GM19467 (cell line): ENCODE results near the gene TMEM61.

ENCODE experiments used
- ATAC-seq: cut with Tn5 transposase; IDR thresholded peaks from one replicate; pipeline ENCODE4 v1.9.1; 2021; ENCODE audit warnings: mild to moderate bottlenecking, moderate library complexity; ENCODE audit not compliant: unreplicated experiment

TMEM61 gene

DNA sequence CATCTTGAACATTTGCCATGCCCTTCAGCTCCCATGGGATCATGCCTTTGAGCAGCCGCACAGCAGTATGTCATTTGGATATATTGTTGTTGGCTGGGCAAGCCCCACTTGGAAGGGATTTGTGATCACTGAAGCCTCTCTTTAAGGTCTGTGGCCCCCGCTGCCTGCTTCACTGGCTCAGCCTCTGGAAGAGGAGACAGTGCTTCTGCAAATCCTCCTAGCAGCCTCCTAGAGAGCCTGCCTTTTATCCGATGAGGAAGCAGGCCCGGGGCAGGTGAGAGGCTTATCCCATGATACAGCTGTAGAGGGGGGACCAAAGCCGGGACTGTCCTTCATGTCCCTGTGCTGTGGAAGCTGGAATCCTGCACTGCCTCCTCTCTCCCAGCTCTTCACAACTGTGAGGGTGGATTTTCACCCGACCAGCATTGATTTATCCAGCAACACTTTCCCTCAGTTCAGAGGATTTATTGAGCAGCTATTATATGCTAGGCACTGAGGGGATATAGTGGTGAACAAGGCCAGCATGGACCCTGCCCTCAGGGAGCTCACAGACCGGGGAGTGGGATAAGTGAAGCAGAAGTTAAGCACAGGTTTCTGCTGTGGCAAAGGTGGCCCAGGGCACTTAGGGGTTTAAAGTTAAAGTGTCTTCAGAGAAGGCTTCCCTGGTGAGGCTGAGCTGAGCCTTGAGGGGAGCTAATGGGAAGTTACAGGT lies 3.9 kb downstream of the TMEM61 start:
- no peak for ATAC-seq

DNA sequence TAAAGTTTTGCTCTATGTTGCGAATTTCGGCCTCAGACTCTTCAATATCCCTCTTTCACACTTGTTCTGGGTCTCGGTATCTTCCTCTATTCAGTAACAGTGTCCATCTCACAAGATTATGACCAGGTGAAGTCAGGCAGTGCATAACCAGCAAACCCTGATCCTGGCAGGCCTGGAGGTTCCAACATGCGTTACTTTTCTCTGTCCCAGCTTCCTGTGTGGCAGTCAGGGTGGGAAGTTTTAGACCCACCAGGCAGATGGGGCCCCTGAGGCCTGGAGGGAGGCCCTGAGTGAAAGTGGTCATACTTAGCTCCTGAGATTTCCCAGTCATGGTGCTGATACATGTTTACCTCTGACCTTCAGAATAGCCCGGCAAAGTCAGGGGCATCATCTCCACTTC lies 5.1 kb downstream of the TMEM61 start:
- no peak for ATAC-seq

DNA sequence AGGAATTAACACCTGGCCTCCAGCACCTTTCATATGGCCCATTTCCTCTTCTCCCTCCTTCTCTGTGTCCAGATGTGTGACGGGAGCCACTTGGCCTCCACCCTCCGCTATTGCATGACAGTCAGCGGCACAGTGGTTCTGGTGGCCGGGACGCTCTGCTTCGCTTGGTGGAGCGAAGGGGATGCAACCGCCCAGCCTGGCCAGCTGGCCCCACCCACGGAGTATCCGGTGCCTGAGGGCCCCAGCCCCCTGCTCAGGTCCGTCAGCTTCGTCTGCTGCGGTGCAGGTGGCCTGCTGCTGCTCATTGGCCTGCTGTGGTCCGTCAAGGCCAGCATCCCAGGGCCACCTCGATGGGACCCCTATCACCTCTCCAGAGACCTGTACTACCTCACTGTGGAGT lies 5.6 kb downstream of the TMEM61 start:
- no peak for ATAC-seq

DNA sequence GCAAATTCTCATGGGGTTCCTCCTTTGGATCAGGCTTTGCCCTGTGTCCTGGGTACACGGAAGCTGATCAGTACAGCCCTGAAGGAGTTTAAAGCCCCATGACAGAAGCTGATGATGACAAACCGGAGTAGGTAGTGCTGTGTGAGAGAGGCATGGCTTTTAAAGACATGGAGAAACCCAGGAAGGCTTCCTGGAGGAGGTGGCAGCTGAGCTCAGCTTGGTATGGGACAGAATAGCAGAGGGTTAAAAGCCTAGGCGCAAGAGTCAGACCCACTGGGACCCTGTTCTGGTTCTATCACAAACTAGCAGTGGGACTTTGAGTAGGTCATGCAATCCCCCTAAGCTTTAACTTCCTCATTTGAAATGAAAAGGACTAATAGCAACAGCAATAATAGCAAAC lies 6.1 kb downstream of the TMEM61 start:
- ATAC-seq = no peak

DNA sequence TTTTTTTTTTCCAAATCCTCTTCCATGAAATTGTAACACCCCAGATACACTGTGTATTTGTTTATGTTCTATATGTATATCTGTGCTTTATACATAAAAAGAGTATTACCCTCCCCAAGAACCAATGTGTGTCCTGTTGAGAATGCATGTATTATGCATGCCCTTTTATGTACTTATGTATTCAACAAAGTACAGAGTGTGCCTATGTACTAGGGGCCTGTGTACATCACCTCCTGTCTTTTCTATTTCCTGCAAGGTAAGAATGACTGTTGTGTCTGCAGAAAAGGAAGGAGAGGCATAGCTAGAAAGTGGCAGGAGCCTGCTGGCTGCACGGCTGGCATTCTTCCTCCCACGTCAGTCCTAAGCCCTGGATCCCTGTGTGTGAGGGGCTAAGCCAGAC lies 7.0 kb downstream of the TMEM61 start:
- no peak for ATAC-seq

DNA sequence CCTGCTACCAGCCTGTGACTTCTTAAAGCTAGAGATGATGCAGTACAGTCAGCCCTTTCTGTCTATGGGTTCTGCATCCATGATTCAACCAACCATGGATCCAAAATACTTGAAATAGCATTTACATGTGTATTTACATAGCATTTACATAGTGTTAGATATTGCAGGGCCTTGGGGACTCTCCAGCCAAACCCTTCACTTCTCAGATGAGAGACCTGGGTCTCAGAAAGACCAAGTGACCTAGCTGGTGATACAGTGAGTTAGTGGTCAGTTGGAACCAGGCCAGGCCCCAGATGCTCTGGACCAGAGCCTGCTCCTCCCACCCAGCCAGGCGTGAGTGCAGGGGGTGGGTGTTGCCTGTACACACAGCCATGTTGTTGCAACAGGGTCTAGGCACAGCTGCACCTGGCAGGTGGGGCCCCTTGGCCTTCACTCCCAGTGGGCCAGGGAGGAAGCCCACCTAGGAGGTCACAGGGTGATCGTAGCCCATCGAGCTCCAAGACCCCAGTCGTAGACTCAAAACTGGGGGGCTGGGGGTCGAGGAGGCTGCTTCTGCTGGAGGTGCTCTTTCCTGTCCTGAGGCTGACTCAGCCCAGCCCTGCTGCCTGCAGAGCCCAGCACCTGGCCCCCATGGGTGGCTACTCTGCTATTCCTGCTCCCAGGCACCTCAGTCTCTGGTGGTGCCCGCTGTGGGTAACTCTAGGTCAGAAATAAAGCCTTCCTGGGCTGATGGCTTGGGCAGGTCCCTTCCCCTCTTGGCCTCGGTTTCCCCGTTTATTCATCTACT lies 7.7 kb downstream of the TMEM61 start:
- no peak for ATAC-seq

DNA sequence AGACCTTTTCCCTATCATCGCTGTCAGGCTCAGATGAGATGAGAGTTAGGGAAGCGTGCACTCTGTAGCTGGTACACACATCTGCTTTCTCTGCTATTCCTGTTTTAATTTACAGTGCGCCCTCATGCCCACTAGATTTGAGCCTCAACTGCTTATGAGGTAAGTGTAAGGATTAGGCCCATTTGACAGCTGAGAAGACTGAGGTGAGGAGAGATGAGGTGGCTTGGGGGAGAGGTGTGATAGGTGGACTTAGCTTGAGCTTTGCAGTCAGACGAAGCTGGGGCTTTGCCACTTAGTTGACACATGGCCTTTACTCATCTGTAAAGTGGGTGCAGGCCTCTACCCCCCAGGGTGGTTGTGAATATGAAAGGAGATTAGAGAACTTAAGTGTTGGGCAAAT lies 8.5 kb downstream of the TMEM61 start:
- ATAC-seq = no peak

DNA sequence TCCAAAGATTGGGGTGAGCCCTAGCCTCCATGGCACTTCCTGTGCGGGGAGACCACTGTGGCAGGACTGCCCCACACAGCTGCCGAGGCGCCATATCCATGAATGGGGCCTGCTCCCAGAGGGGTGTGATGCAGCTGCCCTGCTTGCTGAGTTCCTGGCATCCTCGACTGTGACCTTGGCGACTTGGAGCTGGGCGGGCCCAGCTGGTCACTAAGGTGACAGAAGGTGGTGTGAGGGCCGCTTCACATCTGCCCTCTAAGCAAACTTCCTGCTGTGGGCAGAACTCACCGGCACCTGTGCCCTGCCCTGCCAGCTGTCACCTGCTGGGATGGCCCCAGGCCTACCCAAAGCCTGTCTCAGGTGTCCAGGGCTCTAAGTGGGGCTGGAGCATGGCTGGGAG lies 9.0 kb downstream of the TMEM61 start:
- ATAC-seq = no peak

DNA sequence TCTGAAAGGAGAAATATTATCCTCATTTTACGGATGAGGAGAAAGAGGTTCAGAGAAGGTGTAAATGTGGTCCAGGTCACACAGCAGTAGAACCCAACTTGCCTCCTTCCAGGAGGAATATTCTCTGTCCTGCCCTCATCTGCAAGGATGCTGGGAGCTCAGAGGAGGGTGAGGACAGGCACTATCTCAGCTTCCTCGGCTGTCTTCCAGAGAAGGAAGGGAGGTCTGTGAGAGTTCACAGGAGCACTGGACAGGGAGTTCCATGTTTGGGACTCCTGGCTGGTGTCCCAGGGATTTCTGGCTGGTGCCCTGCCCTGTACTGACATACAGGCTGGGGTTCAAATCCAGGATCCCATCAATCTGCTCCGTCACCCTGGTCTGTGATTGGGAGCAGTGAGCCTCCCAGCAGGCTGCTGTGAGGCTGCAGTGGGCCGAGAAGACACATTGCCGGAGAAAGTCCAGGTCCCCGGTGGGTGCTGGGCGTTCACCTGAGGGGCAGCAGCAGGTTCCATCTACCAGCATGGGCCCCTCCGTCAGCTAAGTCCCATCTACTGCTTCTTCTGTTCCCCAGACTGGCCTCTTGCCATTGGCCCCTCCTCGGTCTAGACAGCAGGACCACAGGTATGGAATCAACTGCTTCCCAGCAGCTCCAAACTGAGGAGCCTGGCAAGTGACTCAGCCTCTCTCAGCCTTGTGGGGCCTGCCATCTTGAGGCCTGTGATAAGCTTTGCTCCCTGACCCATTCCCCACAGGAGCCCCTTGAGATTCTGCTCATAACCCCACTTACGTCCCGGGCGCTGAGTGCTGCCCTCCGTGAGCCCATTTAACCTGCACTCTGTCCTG lies 9.8 kb downstream of the TMEM61 start:
- ATAC-seq = no peak

DNA sequence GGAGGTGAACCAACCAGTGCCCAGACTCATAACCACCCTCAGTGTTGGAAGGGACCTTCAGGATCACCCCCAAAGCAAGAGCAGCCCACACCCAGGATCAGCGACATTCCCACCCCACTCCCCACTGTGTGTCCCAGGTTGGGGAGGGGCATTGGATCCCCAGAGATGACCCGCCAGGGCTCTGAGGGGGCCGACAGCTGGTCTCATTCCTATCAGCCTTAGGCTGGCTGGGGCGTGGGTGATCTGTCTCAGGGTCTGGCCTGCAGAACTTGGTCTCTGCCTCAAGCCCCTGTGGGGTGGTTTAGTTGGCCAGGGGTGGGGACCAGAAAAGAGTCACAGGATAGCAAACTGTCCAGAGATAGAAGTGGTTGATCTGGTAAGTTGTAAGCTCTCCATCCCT lies 10.5 kb downstream of the TMEM61 start:
- no peak for ATAC-seq

DNA sequence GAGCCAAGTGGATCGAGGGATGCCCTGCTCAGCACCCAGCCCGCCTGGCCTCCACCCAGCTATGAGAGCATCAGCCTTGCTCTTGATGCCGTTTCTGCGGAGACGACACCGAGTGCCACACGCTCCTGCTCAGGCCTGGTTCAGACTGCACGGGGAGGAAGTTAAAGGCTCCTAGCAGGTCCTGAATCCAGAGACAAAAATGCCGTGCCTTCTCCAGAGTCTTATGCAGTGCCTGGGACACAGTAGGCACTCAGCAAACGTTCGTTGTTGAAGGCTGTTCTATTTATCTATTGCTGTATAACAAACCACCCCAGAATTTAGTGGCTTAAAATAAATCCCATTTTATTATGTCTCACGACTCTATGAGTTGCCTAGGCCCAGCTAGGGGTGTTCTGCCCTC lies 11.5 kb downstream of the TMEM61 start:
- ATAC-seq = no peak

DNA sequence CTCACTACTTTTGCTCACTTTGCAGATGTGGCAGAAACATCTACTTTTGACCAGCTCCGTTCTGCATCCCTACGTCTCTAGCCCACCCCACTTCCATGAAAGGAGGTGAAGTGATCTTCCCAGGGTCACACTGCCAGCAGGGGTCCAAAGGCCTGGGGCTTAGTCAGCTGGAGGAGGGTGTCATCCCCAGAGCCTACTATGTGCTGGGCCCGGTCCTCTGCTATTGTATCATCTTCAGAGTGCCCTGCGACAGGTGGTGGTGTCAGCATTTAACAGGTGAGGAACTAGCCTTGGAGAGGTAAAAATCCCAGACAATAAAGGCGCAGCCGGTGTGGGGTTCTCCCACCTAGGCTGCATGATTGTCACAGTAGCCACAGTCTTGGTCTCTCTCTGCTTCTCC lies 12.7 kb downstream of the TMEM61 start:
- ATAC-seq = no peak

DNA sequence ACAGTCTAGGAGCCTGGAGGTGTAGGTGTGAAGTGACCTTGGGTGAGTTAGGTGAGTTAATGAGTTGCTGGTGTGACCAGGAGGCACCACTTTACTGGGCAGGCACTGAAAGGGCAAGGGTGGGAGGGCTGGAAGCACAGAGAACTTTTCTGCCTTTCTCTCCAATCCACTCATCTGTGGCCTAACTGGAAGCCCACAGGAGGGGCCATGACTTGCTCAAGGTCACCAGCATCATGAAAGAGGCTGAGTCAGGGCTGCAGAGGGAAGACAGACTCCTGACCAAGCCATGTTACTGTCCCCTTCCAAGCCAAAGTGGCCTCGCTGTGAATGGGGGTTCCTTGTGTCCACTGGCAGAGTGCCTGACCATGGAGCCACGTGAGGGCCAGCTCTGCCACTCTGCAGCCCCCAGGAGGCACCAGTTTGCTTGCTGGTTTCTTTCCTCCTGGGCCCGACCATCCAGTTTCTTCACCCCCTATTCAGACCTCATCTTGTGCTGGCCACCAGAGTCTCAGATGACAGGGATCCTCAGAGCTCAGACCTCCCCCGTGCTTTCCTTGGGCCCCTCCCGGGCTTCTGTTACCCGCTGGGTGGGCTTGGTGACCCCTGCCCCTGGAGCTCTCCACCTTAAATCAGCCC lies 14.0 kb downstream of the TMEM61 start:
- no peak for ATAC-seq

DNA sequence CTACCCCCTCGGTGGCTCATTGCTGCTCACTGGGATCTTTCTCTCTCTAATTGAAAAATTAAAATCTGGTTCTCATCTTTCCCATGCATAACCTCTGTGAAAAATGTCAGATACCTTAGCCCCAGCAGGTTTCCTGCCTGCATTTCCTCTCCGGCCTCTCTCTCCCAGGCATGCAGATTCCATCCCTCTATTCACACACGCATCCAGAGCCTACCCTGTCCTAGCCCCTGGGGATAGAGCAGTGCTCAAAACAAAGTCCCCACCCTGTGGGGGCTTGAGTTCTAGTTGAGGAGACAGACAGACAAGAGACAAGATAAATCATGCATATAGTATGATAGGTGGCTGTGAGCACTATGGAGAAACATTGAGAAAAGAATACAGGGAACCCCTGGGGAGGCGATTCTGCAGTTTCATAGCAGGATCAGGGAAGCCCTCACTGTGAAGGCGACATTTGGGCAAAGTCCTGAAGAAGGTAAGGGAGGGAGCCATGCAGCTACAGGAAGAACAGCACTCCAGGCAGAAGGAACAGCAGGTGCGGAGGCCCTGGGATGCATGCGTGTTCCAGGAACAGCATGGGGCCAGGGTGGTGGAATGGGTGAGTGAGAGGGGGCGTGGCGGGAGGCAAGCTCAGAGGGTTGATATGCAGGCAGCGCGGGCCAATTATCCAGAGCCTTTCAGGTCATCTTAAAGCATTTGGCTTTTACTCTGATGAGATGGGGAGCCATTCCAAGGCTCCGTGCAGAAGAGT lies 14.8 kb downstream of the TMEM61 start:
- ATAC-seq = no peak

DNA sequence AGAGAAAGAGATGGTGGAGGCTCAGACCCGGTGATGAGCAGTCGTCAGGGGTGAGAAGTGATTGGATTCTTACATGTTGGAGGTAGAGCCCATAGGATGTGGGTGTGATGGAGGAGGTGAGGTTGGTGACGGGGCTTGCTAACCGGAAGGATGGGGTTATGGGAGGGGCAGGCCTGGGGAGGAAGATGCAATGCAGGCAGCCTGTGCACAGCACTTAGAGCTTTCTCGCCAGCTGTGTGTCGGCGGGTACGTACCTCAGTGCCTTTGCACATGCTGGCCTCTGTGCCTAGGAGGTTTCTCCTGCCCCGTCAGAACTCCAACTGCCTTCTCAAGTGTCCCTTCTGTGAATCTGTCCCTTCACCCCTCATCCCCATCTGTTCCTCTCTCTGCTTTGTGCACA lies 15.4 kb downstream of the TMEM61 start:
- ATAC-seq = no peak

DNA sequence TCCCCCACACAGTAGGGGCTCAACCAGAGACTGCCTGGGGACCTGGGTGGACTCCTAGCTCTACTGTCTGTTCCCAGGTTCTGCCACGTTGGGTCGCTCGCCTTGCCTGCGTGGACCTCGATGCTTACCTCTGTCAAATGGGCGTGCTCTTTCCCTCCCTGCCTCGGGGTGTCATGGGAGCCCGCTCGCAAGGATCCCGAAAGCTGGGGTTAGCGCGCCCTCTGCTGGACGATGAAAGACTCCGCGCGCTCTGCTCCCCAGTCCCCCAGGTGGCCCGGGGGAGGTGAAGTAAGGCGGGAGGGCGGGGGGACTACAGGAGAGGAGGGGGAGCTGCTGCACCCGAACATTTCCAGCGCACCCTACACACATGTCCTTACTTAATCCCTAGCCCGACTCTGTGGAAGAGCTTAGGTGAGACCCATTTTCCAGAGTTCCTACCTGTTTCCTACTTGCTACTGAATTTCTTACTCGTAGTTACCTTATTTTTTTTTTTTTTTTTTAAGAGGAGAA lies 16.0 kb downstream of the TMEM61 start:
- ATAC-seq = peak; percentile 87

DNA sequence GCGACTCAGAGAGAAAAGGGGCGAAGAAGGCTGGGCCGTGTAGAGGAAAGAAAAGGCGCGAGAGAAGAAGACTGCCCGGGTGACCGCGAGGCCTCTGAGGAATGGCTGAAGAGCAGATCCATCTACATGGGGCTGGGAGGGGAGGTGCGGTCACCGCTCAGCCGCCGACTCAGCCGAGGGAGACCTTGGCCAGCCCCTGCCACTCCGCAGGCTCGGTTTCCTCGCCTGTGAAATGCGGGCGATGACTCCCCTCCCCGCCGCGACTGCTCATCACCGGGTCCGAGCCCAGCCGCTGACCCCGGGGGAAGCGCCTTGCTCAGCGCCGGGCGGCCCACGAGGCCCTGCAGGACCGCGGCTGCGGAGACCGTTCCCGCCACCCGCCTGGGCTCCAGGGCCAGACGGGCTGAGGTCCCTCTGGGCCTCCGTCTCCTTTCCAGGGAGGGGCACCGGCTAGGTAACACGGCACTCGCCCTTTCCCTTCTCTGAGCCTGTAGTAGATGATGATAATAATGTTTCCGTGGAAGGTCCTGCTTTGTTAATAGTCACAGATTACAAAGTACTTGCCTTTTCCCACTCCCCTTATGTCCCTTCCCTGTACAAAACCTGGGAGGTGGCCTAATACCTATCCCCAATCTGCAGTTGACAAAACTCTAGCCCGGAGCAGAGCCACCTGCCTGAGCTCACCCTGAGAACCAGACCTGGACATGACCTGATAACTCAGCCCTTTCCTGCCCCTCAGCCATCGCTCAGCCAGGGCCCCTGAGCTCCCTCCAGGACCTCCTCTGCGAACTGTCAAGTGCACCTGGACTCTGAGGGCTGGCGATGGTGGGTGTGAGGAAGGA lies 16.7 kb downstream of the TMEM61 start:
- ATAC-seq = no peak

DNA sequence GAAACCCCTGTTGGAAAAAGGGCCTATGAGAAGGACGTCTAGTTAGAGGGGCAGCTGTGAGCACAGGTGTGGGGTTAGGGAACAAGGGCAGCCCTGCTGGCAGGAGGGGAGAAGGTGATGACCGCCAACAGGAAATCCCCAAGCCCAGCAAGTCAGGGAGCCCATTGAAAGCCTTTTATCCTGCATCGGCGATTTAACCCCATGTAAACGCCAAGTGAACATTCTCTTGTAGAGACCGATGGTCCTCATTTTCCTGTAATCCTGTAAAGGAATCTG lies 17.2 kb downstream of the TMEM61 start:
- ATAC-seq = no peak

DNA sequence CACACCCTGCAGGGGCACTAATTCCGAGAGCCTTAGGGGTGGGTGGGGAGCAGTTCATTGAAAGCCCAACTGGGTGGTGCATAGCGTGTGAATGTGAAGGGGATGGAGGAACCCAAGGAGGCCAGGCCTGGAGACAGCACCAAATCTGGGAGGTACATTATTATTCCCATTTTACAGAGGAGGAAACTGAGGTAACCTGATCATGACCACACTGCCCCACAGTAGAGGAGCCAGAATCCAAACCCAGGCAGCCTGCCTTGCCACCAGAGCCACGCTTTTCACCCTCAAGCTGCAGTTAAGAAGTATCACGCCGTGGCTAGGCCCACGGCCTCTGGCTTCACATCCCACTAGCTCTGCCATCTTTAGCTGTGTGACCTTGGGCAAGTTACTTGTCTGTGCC lies 17.7 kb downstream of the TMEM61 start:
- ATAC-seq = no peak

DNA sequence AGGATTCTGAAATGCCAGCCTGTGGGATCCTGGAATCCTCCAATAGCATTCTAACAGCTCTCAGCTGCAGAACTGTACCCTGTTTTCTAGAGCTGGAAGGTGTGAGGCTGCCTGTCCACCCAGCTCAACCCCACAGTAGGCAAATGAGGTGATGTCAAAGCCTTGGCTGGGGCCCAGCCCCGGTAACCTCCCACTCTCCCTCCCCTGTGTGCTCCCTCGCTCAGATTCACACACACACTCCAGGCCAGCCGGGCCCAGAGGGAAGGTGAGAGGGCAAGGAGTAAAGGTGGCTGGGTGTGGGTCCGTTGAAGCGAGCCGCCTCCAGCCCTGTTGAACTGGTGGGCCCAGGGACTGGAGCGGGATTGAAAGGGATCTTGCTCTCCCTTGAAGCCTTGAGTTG lies 18.2 kb downstream of the TMEM61 start, which contains the start of gene BSND:
Gene BSND, plus strand, starts transcription at position 257 of the 400 bp plus-strand sequence. CDS start 254 bp downstream, outside the sequence.
- ATAC-seq = no peak
